GM12873 (cell line): ENCODE measurements around the gene FAM171A1.

Source experiments
- CTCF ChIP-seq: IDR thresholded peaks from 2 replicates; pipeline ENCODE4 v1.5.1; 2012; ENCODE audit warnings: low read depth, mild to moderate bottlenecking, moderate library complexity, low read length, control low read depth; ENCODE audit not compliant: insufficient read depth; ENCODE audit errors: missing control alignments

The FAM171A1 gene

DNA sequence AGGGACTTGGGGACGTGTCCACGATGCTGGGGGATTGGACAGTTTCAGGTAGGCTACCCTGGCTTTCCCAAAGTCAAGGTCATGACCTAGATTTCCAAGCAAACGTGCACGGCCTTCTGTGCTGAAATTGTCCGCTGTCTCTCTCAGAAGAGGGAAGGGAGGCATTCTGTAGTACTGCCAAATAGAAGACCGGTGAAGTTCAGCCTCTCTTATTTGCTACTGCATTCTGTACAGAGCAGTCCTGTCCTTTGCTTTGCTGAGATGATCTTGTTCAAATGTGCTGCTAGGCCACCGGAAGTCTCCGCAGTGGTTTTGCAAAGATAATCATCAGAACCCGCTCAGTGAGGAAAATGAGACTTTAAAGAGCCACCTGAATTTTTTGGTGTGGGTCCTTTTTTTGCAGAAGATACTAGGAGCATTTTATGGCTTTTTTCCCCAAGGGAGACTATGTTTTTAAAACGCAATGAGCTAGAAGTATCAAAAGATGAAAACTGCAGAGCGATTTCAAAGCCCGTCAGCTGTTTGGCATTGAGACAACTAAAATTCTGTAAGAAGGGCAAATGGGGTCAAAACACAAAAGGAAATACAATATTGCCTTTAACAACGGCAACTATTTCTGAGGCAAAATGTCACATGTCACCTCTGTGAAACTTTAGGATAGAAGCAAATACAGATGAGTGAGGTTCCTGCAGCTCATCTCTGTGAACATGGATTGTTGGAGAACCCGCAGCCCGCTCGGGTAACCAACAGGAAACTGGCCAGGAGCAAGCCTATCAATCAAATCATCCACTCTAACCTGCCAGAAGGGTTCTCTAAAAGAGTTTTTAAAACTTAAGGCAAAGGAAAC lies 201.3 kb downstream of the FAM171A1 start:
- TF ChIP-seq CTCF, result no peak

DNA sequence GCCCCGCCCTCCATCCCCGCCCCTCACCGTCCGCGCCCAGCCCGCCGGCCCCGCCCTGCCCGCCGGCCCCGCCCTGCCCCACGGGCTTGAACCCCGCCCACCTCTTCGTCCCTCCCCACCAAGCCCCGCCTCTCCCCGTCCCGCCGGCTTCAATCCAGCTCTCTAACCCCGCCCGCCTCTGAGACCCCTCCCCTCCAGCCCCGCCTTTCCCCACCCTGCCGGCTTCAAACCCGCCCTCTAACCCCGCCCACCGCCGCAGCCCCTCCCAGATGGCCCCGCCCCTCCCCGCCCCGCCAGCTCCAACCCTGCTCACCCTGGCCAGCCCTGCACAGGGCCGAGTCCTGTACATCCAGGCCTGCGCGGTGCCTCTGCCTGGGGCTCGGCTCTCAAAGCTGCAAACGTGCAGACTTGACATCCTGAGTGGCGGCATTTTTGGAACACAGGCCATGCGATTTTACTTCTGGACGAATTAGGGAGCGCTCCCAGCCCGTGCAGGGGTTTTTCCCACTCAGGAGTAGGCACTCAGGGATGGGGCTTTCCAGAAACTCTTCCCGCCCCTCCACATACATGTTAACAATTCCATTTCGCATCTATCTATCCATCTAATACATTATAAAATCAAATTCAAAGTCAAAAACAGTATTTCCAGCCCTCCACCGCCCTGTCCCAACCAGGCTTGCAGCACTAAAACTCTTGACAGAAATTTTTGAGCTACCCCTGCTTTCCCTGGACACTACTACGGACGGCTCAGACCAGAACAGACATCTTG lies 202.1 kb downstream of the FAM171A1 start:
- TF ChIP-seq CTCF, result no peak

DNA sequence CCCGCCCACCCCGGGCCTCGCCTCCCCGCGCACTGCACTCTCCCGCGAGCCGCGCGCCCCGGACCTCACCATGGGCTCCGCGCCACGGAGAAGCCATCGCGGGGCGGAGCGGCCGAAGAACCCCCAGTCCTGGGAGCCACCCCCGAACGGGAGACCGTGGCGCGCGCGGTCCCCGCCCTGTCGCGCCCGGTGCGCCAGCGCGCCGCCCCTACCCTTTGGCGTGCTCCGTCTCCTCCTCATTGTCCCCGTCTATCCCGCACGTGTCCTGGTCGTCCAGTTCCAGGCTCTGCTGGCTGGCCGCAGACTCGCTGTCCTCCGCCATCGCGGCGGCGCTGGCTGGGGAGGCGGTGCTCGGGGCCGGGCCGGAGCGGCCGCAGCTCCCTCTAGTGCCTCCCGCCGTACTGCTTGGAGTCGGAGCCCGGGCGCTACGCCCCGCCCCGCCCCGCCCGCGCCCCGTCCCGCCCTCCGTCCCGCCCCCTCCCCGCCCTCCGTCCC lies 202.8 kb downstream of the FAM171A1 start, which contains the start of gene NMT2:
TSS of gene NMT2 (minus strand) at position 403 of the 495 bp plus-strand sequence. CDS start at position 322, 81 bp downstream.
- TF ChIP-seq CTCF, result peak; percentile 51

DNA sequence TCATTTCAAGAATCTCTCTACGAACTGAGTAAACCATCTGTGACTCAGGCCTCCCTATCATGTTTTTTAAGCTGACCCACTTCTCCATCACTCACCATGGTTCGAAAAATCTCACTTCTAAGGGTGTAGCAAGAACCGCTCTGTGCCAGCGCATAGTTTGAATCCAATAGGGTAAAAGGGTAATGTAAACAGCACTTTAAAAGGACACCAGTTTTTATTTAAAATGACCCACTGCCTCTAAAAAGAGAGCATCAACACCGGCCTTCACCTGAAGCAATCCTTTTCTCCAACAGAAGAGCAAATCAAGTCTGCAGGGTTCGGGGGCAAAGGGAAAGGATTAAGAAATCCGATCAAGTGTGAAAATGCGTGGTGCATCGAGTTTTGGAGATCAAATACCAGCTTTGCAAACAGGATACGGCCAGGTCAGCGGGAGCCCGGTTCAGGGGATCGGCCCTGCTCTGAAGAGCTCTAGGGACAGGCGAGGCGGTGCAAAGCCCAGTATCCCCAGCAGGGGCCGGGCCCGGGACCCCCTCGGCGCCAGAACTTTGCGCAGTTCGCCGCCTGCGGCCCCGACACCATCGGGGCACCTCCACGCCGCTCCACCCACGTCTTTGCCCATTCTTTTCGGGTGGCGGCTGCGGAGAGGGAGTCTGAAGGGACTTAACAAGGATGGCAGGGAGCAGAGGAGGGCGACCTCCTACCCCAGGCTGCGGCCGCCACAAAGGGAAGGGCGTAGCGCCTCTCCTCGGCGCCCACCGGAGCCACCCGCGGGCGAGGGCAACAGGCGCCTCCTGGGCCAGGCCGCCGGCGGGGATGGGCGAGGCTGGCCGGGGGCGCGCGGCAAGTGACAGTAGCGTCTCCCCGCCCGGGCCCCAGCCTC lies 203.4 kb downstream of the FAM171A1 start:
- peak; percentile 58 for TF ChIP-seq CTCF

GRCh38 chr10:15166325-15166724 lies 204.8 kb downstream of the FAM171A1 start:
- no peak for TF ChIP-seq CTCF

- no peak for TF ChIP-seq CTCF
Observed at GRCh38 chr10:15163253-15163828, 207.7 kb downstream of the FAM171A1 start.
